Adrenal gland (tissue), 5 donors: ENCODE data around the gene CPNE8.

Source experiments
- CTCF ChIP-seq, 6 experiments: fragments of 450-650 bp in 4 of 6; fragments of 200-600 bp in 2 of 6; sonication (generic) in 1 of 6; IDR thresholded peaks; 1 replicate in 5 of 6; 2 replicates in 1 of 6; pipeline versions ENCODE4 v1.5.1 to v1.8.0; 2016 to 2021; ENCODE audit warnings: antibody characterized with exemption in 6 of 6, mild to moderate bottlenecking in 2 of 6, moderate library complexity in 1 of 6
- POLR2A ChIP-seq, 2 donors: fragments of 450-650 bp; IDR thresholded peaks; one replicate each; pipeline ENCODE4 v1.6.1; 2017; ENCODE audit warnings: antibody characterized with exemption in 2 of 2, mild to moderate bottlenecking in 2 of 2, moderate library complexity in 1 of 2
- donor health status: DM: no; HTN: no; CAD: no.

GRCh38 chr12:38744041-38744440 is 161.3 kb downstream of the CPNE8 start:
- TF ChIP-seq CTCF (IDR thresholded peaks at IDR 0.05) = no peak
- TF ChIP-seq POLR2A (IDR thresholded peaks at IDR 0.05) = no peak
